ENCODE results near the gene PIM2. TPM values are rescaled to one million over a fixed set of nuclear protein-coding genes. Genes with fewer than 3 reads are reported as not detected.

The PIM2 gene
- total and polyA plus RNA-seq, 2 of the 13 experiments (the other 11 are each of a cell fraction or from before 2014, with no cell fraction given), result 14.4 to 15.8 TPM

DNA sequence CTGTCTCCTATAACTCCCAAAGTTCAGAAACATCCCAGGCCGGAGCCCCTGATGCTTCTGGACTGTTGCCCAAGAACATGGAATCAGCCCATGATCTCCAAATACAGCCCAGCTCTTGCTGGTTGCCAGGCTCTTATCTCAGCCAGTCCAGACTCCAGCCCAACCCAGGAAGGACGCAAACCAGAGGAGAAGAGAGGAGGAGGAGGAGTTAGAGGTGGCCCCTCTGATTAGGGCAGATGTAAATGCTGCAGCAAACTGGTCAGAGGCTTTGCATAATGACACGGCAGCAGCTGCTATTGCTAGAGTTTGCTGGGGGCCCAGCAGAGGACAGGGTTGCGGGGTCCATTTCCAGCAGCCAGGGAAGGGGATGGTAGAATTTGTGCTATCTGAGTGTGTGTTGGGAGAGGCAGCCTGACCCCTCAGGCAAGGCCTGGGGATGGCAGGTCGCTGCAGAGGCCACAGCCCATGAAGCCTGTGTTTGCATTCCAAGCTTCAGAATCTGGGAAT lies 42.8 kb upstream of the PIM2 start (continued):
- TF ChIP-seq, protein P1, sequence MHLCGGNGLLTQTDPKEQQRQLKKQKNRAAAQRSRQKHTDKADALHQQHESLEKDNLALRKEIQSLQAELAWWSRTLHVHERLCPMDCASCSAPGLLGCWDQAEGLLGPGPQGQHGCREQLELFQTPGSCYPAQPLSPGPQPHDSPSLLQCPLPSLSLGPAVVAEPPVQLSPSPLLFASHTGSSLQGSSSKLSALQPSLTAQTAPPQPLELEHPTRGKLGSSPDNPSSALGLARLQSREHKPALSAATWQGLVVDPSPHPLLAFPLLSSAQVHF (CRISPR knock-in tag; IDR thresholded peaks at IDR 0.05), result no peak
- 0 out of 2 replicates have a peak, but pooled peaks have one; percentile 31 for TF ChIP-seq POLR2G (IDR thresholded peaks at IDR 0.05; ENCODE audit: low read depth, low read length)

- DNase-seq (ENCODE audit: low spot score) (no peak), FAIRE-seq (no peak), ATAC-seq (no peak)
- Histone ChIP-seq H4K20me1 (ENCODE audit: insufficient read depth, low read length) (no peaks in the 10 kb centered on the region), H3K27ac (ENCODE audit: extremely low read length, insufficient read depth, low read length) (no peak overlapping the region), H3K4me1 (ENCODE audit: insufficient read depth, low read length) (peaks cover 45% of the 10 kb centered on the region), H3K4me2 (ENCODE audit: low read depth, low read length) (no peak overlapping the region), H3K4me3 (replicated peaks in 1 of 3; ENCODE audit: insufficient read depth in 1 of 3, low read depth in 2 of 3, low read length in 3 of 3) (no peak overlapping the region), H3K79me2 (ENCODE audit: insufficient read depth, low read length) (peaks cover 17% of the 10 kb centered on the region), H3K9ac (ENCODE audit: insufficient read depth, low read depth, low read length) (no peak overlapping the region), H3K36me3 (replicated peaks in 1 of 2; ENCODE audit: control insufficient read depth in 1 of 2, insufficient read depth in 2 of 2, low read length in 2 of 2) (peaks cover 0 to 6% of the 10 kb centered on the region in 2 experiments; a peak in 2 of 5 replicates), H2AFZ (ENCODE audit: low read length) (no peak overlapping the region), H3K27me3 (ENCODE audit: control insufficient read depth in 1 of 2, insufficient read depth in 2 of 2, low read length in 2 of 2) (no peaks in the 10 kb centered on the region), H3K9me3 (ENCODE audit: low read length) (no peaks in the 10 kb centered on the region)
- intact Hi-C loops (cut with micrococcal nuclease; ENCODE audit: unreplicated experiment) (no loop called here), in situ Hi-C loops (cut with HindIII; ENCODE audit: extremely low pct_ligation_motif_present, low pct_unique_long_range_greater_than_20kb) (no loop called here)
- POLR2A ChIA-PET, result no interaction called here
- CTCF ChIA-PET (ENCODE audit: low intra/inter-chr PET ratio, low total read pairs), result no interaction called here
- no TSS peak for BruUV-seq (replicated peaks)
- 98% methylated on average over 2 of the region's 2 CpGs for WGBS (ENCODE audit: low lambda C conversion rate)
- no peak for TF ChIP-seq ZNF253 (CRISPR knock-in tag; IDR thresholded peaks at IDR 0.05; ENCODE audit: borderline replicate concordance)
- TF ChIP-seq CREB1 (IDR thresholded peaks at IDR 0.05), result no peak
- no peak for TF ChIP-seq CREB1 (CRISPR knock-in tag; IDR thresholded peaks at IDR 0.05)
- TF ChIP-seq NFYB (CRISPR knock-in tag; IDR thresholded peaks at IDR 0.05), result no peak
- no peak for TF ChIP-seq AHR (CRISPR knock-in tag; IDR thresholded peaks at IDR 0.05)
- TF ChIP-seq NR2C2 (CRISPR knock-in tag; IDR thresholded peaks at IDR 0.05; ENCODE audit: borderline replicate concordance), result no peak
- no peak for TF ChIP-seq SMARCE1 (IDR thresholded peaks at IDR 0.05; ENCODE audit: borderline replicate concordance)
- TF ChIP-seq, protein P2, sequence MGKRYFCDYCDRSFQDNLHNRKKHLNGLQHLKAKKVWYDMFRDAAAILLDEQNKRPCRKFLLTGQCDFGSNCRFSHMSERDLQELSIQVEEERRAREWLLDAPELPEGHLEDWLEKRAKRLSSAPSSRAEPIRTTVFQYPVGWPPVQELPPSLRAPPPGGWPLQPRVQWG (CRISPR knock-in tag; IDR thresholded peaks at IDR 0.05; ENCODE audit: borderline replicate concordance, low read depth), result no peak
- no peak for TF ChIP-seq ZNF337 (CRISPR knock-in tag; IDR thresholded peaks at IDR 0.05; ENCODE audit: borderline replicate concordance, low read depth)
- TF ChIP-seq THAP7 (CRISPR knock-in tag; IDR thresholded peaks at IDR 0.05), result no peak
- TF ChIP-seq DZIP1 (CRISPR knock-in tag; IDR thresholded peaks at IDR 0.05), result no peak
- TF ChIP-seq YEATS4 (CRISPR knock-in tag; IDR thresholded peaks at IDR 0.05; ENCODE audit: borderline replicate concordance), result no peak
- no peak for TF ChIP-seq POLR2AphosphoS2 (IDR thresholded peaks at IDR 0.05; ENCODE audit: low read depth, low read length)
- TF ChIP-seq TCF12 (IDR thresholded peaks at IDR 0.05), result no peak
- no peak for TF ChIP-seq TCF12 (CRISPR knock-in tag; IDR thresholded peaks at IDR 0.05)
- TF ChIP-seq ZNF570 (CRISPR knock-in tag; IDR thresholded peaks at IDR 0.05; ENCODE audit: borderline replicate concordance), result no peak
- TF ChIP-seq CCDC6 (CRISPR knock-in tag; IDR thresholded peaks at IDR 0.05), result no peak
- TF ChIP-seq SRF (IDR thresholded peaks at IDR 0.05; ENCODE audit: low read depth, low read length), result no peak
Measured at GRCh38 chrX:48960291-48960690, 41.5 kb upstream of the PIM2 start.

Measured in HepG2 (cell line).